Measurements from ENCODE around the gene KIF21A.

KIF21A gene

GRCh38 chr12:39272871-39273655, 169.9 kb downstream of the KIF21A start:
- peak; percentile 4 for DNase-seq

- no peak for DNase-seq
These were observed 173.4 kb downstream of the KIF21A start for GRCh38 chr12:39269492-39269891.

GRCh38 chr12:39267886-39268285, 175.0 kb downstream of the KIF21A start:
- DNase-seq = no peak

- no peak for DNase-seq
These were observed 190.3 kb downstream of the KIF21A start for GRCh38 chr12:39252628-39253027.
